Measurements from ENCODE around the gene MAN1A2. TPM values are rescaled to one million over a fixed set of nuclear protein-coding genes. Genes with fewer than 3 reads are reported as not detected.
A peak's percentile ranks its signal among the peaks of the same experiment; 100 is the strongest.

Gene MAN1A2
- total and polyA plus RNA-seq, 2 experiments from 2014 or later: 22.8 to 48.1 TPM

- in situ Hi-C loops (cut with MboI): no loop called here
- 81 to 87% methylated on average over 3 of the region's 3 CpGs for WGBS, 2 experiments (ENCODE audit: low coverage in 1 of 2, low lambda C conversion rate in 2 of 2, missing lambda C conversion rate in 2 of 2)
- Histone ChIP-seq H3K36me3 (ENCODE audit: low read depth) (no peaks in the 10 kb centered on the region), H3K9ac (no peak overlapping the region), H3K9me2 (ENCODE audit: insufficient read depth) (no peaks in the 10 kb centered on the region), H3K27ac (no peak overlapping the region), H4K20me1 (ENCODE audit: insufficient read depth) (no peaks in the 10 kb centered on the region), H3F3A (ENCODE audit: insufficient read depth) (0 out of 2 replicates have a peak, but pooled peaks cover 9% of the 10 kb centered on the region), H3K27me3 (replicated peaks; ENCODE audit: insufficient read depth) (no peaks in the 10 kb centered on the region), H3K4me1 (ENCODE audit: insufficient read depth) (no peaks in the 10 kb centered on the region), H3K4me3 (no peak overlapping the region), H3K79me2 (ENCODE audit: insufficient read depth) (no peaks in the 10 kb centered on the region), H3K9me3 (ENCODE audit: low read depth) (no peaks in the 10 kb centered on the region), H2AFZ (no peak overlapping the region), H3K4me2 (ENCODE audit: unreplicated experiment) (no peak overlapping the region)
- DNase-seq: peak; percentile 30
- TF ChIP-seq EZH2 (IDR thresholded peaks at IDR 0.05; ENCODE audit: insufficient read depth, poor library complexity, severe bottlenecking) (no peak), EZH2phosphoT487 (IDR thresholded peaks at IDR 0.05; ENCODE audit: insufficient read depth, low read depth) (no peak)
These were observed 144.0 kb downstream of the MAN1A2 start for GRCh38 chr1:117511273-117511672.

- no peak overlapping the region for H3K9ac ChIP-seq
- no peak overlapping the region for H3K4me3 ChIP-seq
- H2AFZ ChIP-seq: no peak overlapping the region
- no peaks in the 10 kb centered on the region for H3K9me2 ChIP-seq (ENCODE audit: insufficient read depth)
- peak; percentile 58 for DNase-seq
- no peaks in the 10 kb centered on the region for H3K4me1 ChIP-seq (ENCODE audit: insufficient read depth)
- no peaks in the 10 kb centered on the region for H3K27me3 ChIP-seq (replicated peaks; ENCODE audit: insufficient read depth)
- H3K79me2 ChIP-seq (ENCODE audit: insufficient read depth): no peaks in the 10 kb centered on the region
- H3K36me3 ChIP-seq (ENCODE audit: low read depth): no peaks in the 10 kb centered on the region
- no peaks in the 10 kb centered on the region for H3K9me3 ChIP-seq (ENCODE audit: low read depth)
- no peak for TF ChIP-seq EZH2 (IDR thresholded peaks at IDR 0.05; ENCODE audit: insufficient read depth, poor library complexity, severe bottlenecking)
- no peak for TF ChIP-seq EZH2phosphoT487 (IDR thresholded peaks at IDR 0.05; ENCODE audit: insufficient read depth, low read depth)
- in situ Hi-C loops (cut with MboI): no loop called here
- WGBS, 2 experiments (ENCODE audit: low coverage in 1 of 2, low lambda C conversion rate in 2 of 2, missing lambda C conversion rate in 2 of 2): 3 to 8% methylated on average over 1 of the region's 1 CpG
- H3F3A ChIP-seq (ENCODE audit: insufficient read depth): 0 out of 2 replicates have a peak, but pooled peaks cover 9% of the 10 kb centered on the region
- no peak overlapping the region for H3K4me2 ChIP-seq (ENCODE audit: unreplicated experiment)
- no peak overlapping the region for H3K27ac ChIP-seq
- H4K20me1 ChIP-seq (ENCODE audit: insufficient read depth): no peaks in the 10 kb centered on the region
These were observed 145.6 kb downstream of the MAN1A2 start for GRCh38 chr1:117512728-117513321.

- H4K20me1 ChIP-seq (ENCODE audit: insufficient read depth): no peaks in the 10 kb centered on the region
- no peak for DNase-seq
- TF ChIP-seq EZH2phosphoT487 (IDR thresholded peaks at IDR 0.05; ENCODE audit: insufficient read depth, low read depth): no peak
- no peak for TF ChIP-seq EZH2 (IDR thresholded peaks at IDR 0.05; ENCODE audit: insufficient read depth, poor library complexity, severe bottlenecking)
- H3K9me2 ChIP-seq (ENCODE audit: insufficient read depth): 0 out of 2 replicates have a peak, but pooled peaks cover 4% of the 10 kb centered on the region
- 100% methylated on average over 1 of the region's 1 CpG for WGBS, 2 experiments (ENCODE audit: low coverage in 1 of 2, low lambda C conversion rate in 2 of 2, missing lambda C conversion rate in 2 of 2)
- no peak overlapping the region for H3K27ac ChIP-seq
- no peaks in the 10 kb centered on the region for H3K36me3 ChIP-seq (ENCODE audit: low read depth)
- H3K27me3 ChIP-seq (replicated peaks; ENCODE audit: insufficient read depth): no peaks in the 10 kb centered on the region
- H3K9ac ChIP-seq: no peak overlapping the region
- peaks cover 12% of the 10 kb centered on the region; the same call in 1 of the 2 replicates for H3K4me1 ChIP-seq (ENCODE audit: insufficient read depth)
- H3K79me2 ChIP-seq (ENCODE audit: insufficient read depth): no peaks in the 10 kb centered on the region
- H3K4me2 ChIP-seq (ENCODE audit: unreplicated experiment): no peak overlapping the region
- no peaks in the 10 kb centered on the region for H3K9me3 ChIP-seq (ENCODE audit: low read depth)
- peaks cover 6% of the 10 kb centered on the region; the same call in 1 of the 2 replicates for H3F3A ChIP-seq (ENCODE audit: insufficient read depth)
- no peak overlapping the region for H2AFZ ChIP-seq
- H3K4me3 ChIP-seq: no peak overlapping the region
- in situ Hi-C loops (cut with MboI): loop anchor here (5.0 kb wide), 1 partner anchor 234 kb away; no protein-coding TSS in a partner anchor
These were observed 155.9 kb downstream of the MAN1A2 start for GRCh38 chr1:117523111-117523510.

DNA sequence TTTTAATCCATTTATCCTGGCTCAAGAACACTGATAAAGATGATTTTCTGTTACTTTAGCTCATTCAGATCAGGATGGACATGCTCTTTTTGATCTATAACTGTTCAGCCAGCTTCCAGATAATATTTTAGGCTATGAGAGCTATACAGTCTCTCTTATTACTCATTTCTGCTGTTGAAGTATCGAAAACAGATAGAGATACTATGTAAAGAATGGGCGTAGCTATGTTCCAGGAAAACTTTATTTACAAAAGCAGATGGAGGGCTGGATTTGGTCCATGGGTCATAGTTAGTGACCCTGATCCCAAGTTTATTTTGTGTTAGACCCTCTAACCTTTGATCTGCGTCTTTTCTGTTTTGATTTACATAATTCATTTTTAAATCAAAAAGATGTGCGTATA is 159.8 kb downstream of the MAN1A2 start:
- Histone ChIP-seq H2AFZ (no peak overlapping the region), H3K79me2 (ENCODE audit: insufficient read depth) (no peaks in the 10 kb centered on the region), H3K27ac (no peak overlapping the region), H3K9me3 (ENCODE audit: low read depth) (no peaks in the 10 kb centered on the region), H3K36me3 (ENCODE audit: low read depth) (no peaks in the 10 kb centered on the region), H3K9me2 (ENCODE audit: insufficient read depth) (no peaks in the 10 kb centered on the region), H3K4me1 (ENCODE audit: insufficient read depth) (peaks cover 12% of the 10 kb centered on the region; the same call in 1 of the 2 replicates), H4K20me1 (ENCODE audit: insufficient read depth) (no peaks in the 10 kb centered on the region), H3K4me2 (ENCODE audit: unreplicated experiment) (no peak overlapping the region), H3F3A (ENCODE audit: insufficient read depth) (peaks cover 6% of the 10 kb centered on the region; the same call in 1 of the 2 replicates), H3K27me3 (replicated peaks; ENCODE audit: insufficient read depth) (no peaks in the 10 kb centered on the region), H3K9ac (no peak overlapping the region), H3K4me3 (no peak overlapping the region)
- DNase-seq: no peak
- in situ Hi-C loops (cut with MboI): no loop called here
- TF ChIP-seq EZH2 (IDR thresholded peaks at IDR 0.05; ENCODE audit: insufficient read depth, poor library complexity, severe bottlenecking) (no peak), EZH2phosphoT487 (IDR thresholded peaks at IDR 0.05; ENCODE audit: insufficient read depth, low read depth) (no peak)
- WGBS, 2 experiments (ENCODE audit: low coverage in 1 of 2, low lambda C conversion rate in 2 of 2, missing lambda C conversion rate in 2 of 2): 94 to 96% methylated on average over 4 of the region's 4 CpGs
